BLaER1 treated with 17β-estradiol and CSF1 and Interleukin-3, amounts not matched to agents 10 nM and 100 nM (cell line): ENCODE measurements around the gene NRXN2.

Source experiments
- H3K27ac ChIP-seq, 11 experiments: shearing (Covaris generic); formaldehyde crosslinking; 2 replicates each; pipeline ENCODE4 v1.8.1; 2022
- H3K27me3 ChIP-seq, 11 experiments: shearing (Covaris generic); formaldehyde crosslinking; 2 replicates each; pipeline ENCODE4 v1.8.1; 2022
- H3K36me3 ChIP-seq, 11 experiments: shearing (Covaris generic); formaldehyde crosslinking; 2 replicates each; pipeline ENCODE4 v1.8.1; 2022
- H3K4me1 ChIP-seq, 10 experiments: shearing (Covaris generic); formaldehyde crosslinking; 2 replicates each; pipeline ENCODE4 v1.8.1; 2022
- H3K4me2 ChIP-seq, 11 experiments: shearing (Covaris generic); formaldehyde crosslinking; 2 replicates each; pipeline ENCODE4 v1.8.1; 2022
- H3K4me3 ChIP-seq, 10 experiments: shearing (Covaris generic); formaldehyde crosslinking; 2 replicates each; pipeline ENCODE4 v1.8.1; 2022
- H3K9ac ChIP-seq, 11 experiments: shearing (Covaris generic); formaldehyde crosslinking; 2 replicates each; pipeline ENCODE4 v1.8.1; 2022
- H3K9me3 ChIP-seq, 11 experiments: shearing (Covaris generic); formaldehyde crosslinking; replicated peaks in 1 of 11; 2 replicates each; pipeline ENCODE4 v1.8.1; 2022
- H4K20me1 ChIP-seq, 11 experiments: shearing (Covaris generic); formaldehyde crosslinking; 2 replicates each; pipeline ENCODE4 v1.8.1; 2022
- Cebpa-rat ChIP-seq, 11 experiments: shearing (Covaris generic); IDR thresholded peaks; 2 replicates each; pipeline ENCODE4 v1.8.1; 2022

The NRXN2 gene

DNA sequence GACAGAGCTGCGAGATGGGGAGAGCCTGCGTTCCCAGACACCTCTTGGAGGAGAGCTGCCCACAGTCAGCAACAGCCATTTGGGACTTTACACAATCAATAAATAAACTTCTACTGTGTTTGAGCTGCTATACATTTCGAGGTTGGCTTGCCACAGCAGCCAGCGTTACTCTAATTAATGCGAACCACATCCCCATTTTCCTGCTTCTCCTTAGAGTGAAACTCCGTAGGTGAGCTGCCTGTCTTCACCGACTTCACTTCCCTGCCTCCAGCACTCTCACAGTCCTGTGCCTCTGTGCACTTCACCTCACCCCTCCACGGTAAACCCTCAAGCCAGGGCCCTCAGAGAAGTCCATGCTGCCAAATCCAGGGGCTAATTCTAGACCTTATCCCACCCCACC lies 137.8 kb downstream of the NRXN2 start:
- no peaks in the 10 kb centered on the region for H3K36me3 ChIP-seq
- no peak overlapping the region for H3K9ac ChIP-seq
- no peaks in the 10 kb centered on the region for H4K20me1 ChIP-seq
- peak overlapping the region in 1 of 11 experiments; percentile 4; a peak in 1 of 22 replicates for H3K4me2 ChIP-seq
- peaks cover 0 to 10% (median 1%) of the 10 kb centered on the region in 10 experiments; a peak in 3 of 20 replicates for H3K4me1 ChIP-seq
- H3K27ac ChIP-seq: no peak overlapping the region
- no peak overlapping the region for H3K4me3 ChIP-seq
- no peaks in the 10 kb centered on the region for H3K27me3 ChIP-seq
- no peak for TF ChIP-seq Cebpa-rat (IDR thresholded peaks at IDR 0.05)
- H3K9me3 ChIP-seq: peaks cover 15 to 29% (median 24%) of the 10 kb centered on the region in 11 experiments

GRCh38 chr11:64583296-64584262 lies 139.4 kb downstream of the NRXN2 start:
- Histone ChIP-seq H3K4me1 (peaks cover 1 to 14% (median 9%) of the 10 kb centered on the region in 10 experiments; a peak in 17 of 20 replicates), H3K36me3 (no peaks in the 10 kb centered on the region), H3K27me3 (no peaks in the 10 kb centered on the region), H3K4me3 (no peak overlapping the region), H3K27ac (no peak overlapping the region), H3K9me3 (peaks cover 5 to 14% (median 12%) of the 10 kb centered on the region in 11 experiments), H3K4me2 (no peak overlapping the region), H4K20me1 (no peaks in the 10 kb centered on the region), H3K9ac (no peak overlapping the region)
- no peak for TF ChIP-seq Cebpa-rat (IDR thresholded peaks at IDR 0.05)

DNA sequence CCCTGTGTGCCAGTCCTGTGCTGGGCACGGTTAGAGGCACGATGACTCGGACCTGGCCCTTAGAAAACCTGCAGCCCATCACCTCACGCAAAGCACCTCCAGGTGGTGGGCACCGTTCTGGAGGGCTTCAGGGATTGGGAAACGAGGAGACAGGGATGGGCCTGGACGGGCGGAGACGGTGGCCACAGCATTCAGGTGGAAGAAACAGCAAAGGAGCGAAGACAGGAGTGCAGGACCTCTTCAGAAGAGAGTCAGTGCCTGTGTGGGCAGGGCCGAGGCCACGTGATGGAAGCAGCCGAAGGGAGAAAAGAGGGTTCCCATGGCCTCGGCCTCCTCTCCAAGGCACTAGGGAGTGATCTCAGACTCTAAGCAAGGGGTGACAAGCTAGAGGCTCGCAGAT lies 140.1 kb downstream of the NRXN2 start:
- Histone ChIP-seq H3K4me3 (no peak overlapping the region), H3K27ac (no peak overlapping the region), H3K9ac (no peak overlapping the region), H3K4me1 (peaks cover 8 to 21% (median 16%) of the 10 kb centered on the region in 10 experiments; a peak in 19 of 20 replicates), H3K27me3 (no peaks in the 10 kb centered on the region), H3K9me3 (peaks cover 0 to 7% (median 5%) of the 10 kb centered on the region in 11 experiments; a peak in 11 of 22 replicates), H4K20me1 (no peaks in the 10 kb centered on the region), H3K36me3 (no peaks in the 10 kb centered on the region), H3K4me2 (no peak overlapping the region)
- no peak for TF ChIP-seq Cebpa-rat (IDR thresholded peaks at IDR 0.05)

- no peaks in the 10 kb centered on the region for H3K27me3 ChIP-seq
- no peaks in the 10 kb centered on the region for H3K9me3 ChIP-seq
- H3K4me1 ChIP-seq: peaks cover 3 to 24% (median 19%) of the 10 kb centered on the region in 10 experiments; a peak in 19 of 20 replicates
- no peak overlapping the region for H3K4me2 ChIP-seq
- H3K4me3 ChIP-seq: no peak overlapping the region
- H4K20me1 ChIP-seq: no peaks in the 10 kb centered on the region
- TF ChIP-seq Cebpa-rat (IDR thresholded peaks at IDR 0.05): no peak
- no peaks in the 10 kb centered on the region for H3K36me3 ChIP-seq
- H3K27ac ChIP-seq: no peak overlapping the region
- H3K9ac ChIP-seq: no peak overlapping the region
Observed at GRCh38 chr11:64581057-64581523, 141.9 kb downstream of the NRXN2 start.

DNA sequence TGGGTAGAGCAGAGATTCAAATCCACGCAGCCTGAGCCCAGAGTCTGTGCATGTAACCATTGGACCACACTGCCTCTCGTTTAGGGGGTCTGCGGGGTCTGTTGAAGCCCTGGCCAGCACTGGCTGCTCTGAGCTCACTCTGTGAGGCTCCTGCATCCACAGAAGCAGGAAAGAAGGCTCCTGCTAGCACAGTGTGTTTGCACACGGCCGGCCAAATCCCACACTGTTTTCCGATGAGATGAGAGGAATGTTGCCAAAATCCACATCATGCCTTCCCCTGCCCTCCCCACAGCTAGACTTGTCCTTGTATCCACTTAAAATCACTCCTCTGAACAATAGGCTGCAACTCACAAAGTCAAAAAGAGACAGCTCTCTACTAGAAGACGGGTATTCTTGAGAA lies 142.6 kb downstream of the NRXN2 start:
- no peaks in the 10 kb centered on the region for H3K27me3 ChIP-seq

GRCh38 chr11:64577202-64577601 lies 145.8 kb downstream of the NRXN2 start:
- Histone ChIP-seq H3K36me3 (no peaks in the 10 kb centered on the region), H4K20me1 (no peaks in the 10 kb centered on the region), H3K9me3 (no peaks in the 10 kb centered on the region), H3K27ac (no peak overlapping the region), H3K4me2 (peak overlapping the region in 1 of 11 experiments; percentile 91; a peak in 2 of 22 replicates), H3K27me3 (no peaks in the 10 kb centered on the region), H3K4me3 (no peak overlapping the region), H3K4me1 (peaks cover 0 to 21% (median 18%) of the 10 kb centered on the region in 10 experiments; a peak in 19 of 20 replicates), H3K9ac (no peak overlapping the region)
- TF ChIP-seq Cebpa-rat (IDR thresholded peaks at IDR 0.05): no peak

More for the DNA sequence above, 142.6 kb downstream of the NRXN2 start:
- no peaks in the 10 kb centered on the region for H3K36me3 ChIP-seq
- no peaks in the 10 kb centered on the region for H4K20me1 ChIP-seq
- no peaks in the 10 kb centered on the region for H3K9me3 ChIP-seq
- no peak overlapping the region for H3K9ac ChIP-seq
- H3K4me1 ChIP-seq: peaks cover 0 to 24% (median 19%) of the 10 kb centered on the region in 10 experiments; a peak in 19 of 20 replicates
- no peak overlapping the region for H3K27ac ChIP-seq
- no peak overlapping the region for H3K4me3 ChIP-seq
- TF ChIP-seq Cebpa-rat (IDR thresholded peaks at IDR 0.05): no peak
- no peak overlapping the region for H3K4me2 ChIP-seq

DNA sequence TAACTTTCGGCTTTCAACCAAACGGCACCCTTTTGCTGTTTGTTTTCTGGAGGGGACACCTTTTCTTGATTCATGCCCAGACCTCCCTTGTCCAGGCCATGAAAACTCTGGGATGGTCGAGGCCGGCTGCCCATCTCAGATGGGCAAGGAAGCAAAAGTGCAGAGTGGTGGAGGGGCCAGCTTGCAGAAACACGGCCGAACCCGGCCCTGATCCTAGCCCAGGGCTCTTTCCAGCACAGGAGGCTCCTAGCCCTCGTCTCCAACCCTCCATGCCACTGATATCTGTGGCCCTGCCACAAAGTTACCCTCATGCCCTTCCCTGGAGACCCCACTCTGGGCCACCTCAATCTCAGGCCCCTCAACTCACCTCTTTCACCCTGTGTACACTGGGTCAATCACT lies 150.9 kb downstream of the NRXN2 start:
- Histone ChIP-seq H3K36me3 (no peaks in the 10 kb centered on the region), H3K9ac (no peak overlapping the region), H3K4me2 (no peak overlapping the region), H3K27me3 (no peaks in the 10 kb centered on the region), H4K20me1 (no peaks in the 10 kb centered on the region), H3K9me3 (no peaks in the 10 kb centered on the region), H3K4me3 (no peak overlapping the region), H3K4me1 (peaks cover under 1 to 8% (median 5%) of the 10 kb centered on the region in 10 experiments; a peak in 19 of 20 replicates), H3K27ac (no peak overlapping the region)
- no peak for TF ChIP-seq Cebpa-rat (IDR thresholded peaks at IDR 0.05)

DNA sequence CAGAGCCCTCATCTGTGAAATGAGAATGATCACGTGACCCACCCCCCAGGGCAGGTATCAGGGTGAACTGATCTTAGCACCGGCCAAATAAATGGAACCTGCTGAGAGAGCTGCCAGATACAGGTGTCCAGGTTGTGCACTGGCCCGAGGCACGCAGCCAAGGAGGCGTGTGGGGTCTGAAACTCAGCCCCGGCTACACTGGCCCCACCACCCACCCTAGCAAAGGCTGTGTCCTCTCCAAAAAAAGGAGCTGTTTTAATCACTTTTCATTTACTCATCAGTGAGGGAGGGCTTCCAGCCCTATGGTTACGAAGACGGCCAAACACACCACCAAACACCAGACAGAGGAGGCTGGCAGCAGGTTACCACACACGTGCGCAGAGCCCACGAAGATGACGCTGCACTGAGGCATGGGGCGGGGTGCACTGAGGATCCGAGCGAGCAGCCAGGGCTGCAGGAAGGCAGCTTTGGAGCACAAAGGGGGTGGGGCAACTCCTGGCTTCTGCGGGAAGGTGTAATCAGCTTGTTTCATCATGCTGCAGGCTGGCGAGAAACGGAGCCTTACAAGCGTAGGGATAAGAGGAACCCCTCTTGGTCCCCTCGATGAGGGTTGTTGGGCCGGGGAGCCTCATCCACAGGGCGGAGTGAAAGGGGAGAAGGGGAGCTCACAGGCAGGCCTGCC lies 151.4 kb downstream of the NRXN2 start:
- Histone ChIP-seq H3K27ac (no peak overlapping the region), H3K4me1 (peaks cover 7 to 14% (median 11%) of the 10 kb centered on the region in 10 experiments; a peak in 19 of 20 replicates)
- TF ChIP-seq Cebpa-rat (IDR thresholded peaks at IDR 0.05): no peak

GRCh38 chr11:64571050-64571409 lies 152.0 kb downstream of the NRXN2 start:
- H3K27me3 ChIP-seq: no peaks in the 10 kb centered on the region
- no peaks in the 10 kb centered on the region for H3K9me3 ChIP-seq
- H3K4me1 ChIP-seq: peaks cover 12 to 19% (median 16%) of the 10 kb centered on the region in 10 experiments; a peak in 19 of 20 replicates
- H4K20me1 ChIP-seq: no peaks in the 10 kb centered on the region
- H3K4me2 ChIP-seq: no peak overlapping the region
- TF ChIP-seq Cebpa-rat (IDR thresholded peaks at IDR 0.05): no peak
- no peak overlapping the region for H3K4me3 ChIP-seq
- H3K9ac ChIP-seq: no peak overlapping the region
- H3K36me3 ChIP-seq: no peaks in the 10 kb centered on the region
- no peak overlapping the region for H3K27ac ChIP-seq

More for the DNA sequence above, 151.4 kb downstream of the NRXN2 start:
- no peaks in the 10 kb centered on the region for H3K9me3 ChIP-seq
- H3K4me2 ChIP-seq: no peak overlapping the region
- no peaks in the 10 kb centered on the region for H4K20me1 ChIP-seq
- H3K36me3 ChIP-seq: no peaks in the 10 kb centered on the region
- H3K4me3 ChIP-seq: no peak overlapping the region
- H3K9ac ChIP-seq: no peak overlapping the region
- H3K27me3 ChIP-seq: no peaks in the 10 kb centered on the region
